Hippocampal formation (tissue), 2 donors: ENCODE results near the gene DIP2A.
"Not testable (repeated sequence)": the region's sequence is repeated elsewhere in the genome, so short reads cannot be mapped to it uniquely, and the experiment has no call there.

Experiments
- DNase-seq, 2 donors: peaks; one replicate each; lab custom pipeline; 2025; lab: John Stamatoyannopoulos, UW

The DIP2A gene

GRCh38 chr21:46452710-46453109 is 6.0 kb upstream of the DIP2A start:
- DNase-seq = no peak

GRCh38 chr21:46454142-46454541 is 4.5 kb upstream of the DIP2A start:
- no peak for DNase-seq

DNA sequence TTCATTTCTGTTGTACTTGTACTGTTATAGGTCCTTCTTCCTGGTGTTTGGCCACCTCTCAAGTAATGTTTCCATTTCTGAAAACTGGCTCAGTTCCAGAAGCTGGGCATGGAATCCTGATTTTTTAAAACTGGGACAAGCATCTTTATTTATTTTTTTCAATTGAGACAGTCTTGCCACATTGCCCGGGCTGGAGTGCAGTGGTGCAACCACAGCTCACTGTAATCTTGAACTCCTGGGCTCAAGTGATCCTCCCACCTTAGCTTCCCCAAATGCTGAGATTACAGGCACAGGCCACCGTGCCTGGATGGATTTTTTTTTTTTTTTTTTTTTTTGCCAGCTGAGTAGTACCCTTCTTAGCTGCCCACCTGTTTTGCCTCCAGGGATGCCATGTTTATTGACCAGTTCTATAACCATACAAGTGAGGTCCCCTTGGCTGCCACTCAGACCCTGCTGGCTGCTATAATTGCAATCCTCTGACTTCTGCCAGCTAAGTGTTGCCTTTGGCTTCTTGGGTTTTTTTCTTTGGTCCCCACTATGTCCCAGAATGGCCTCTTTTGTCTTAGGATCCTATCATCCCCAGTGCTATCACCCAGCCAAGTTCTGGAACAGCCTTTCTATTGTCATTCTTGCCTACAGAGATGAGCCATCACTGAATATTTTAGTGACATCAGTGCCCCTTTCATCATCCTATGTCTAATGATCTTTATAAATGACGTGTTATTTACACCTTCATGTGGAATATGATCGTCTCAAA is 3.9 kb upstream of the DIP2A start:
- DNase-seq = peak; percentile 61 to 82

DNA sequence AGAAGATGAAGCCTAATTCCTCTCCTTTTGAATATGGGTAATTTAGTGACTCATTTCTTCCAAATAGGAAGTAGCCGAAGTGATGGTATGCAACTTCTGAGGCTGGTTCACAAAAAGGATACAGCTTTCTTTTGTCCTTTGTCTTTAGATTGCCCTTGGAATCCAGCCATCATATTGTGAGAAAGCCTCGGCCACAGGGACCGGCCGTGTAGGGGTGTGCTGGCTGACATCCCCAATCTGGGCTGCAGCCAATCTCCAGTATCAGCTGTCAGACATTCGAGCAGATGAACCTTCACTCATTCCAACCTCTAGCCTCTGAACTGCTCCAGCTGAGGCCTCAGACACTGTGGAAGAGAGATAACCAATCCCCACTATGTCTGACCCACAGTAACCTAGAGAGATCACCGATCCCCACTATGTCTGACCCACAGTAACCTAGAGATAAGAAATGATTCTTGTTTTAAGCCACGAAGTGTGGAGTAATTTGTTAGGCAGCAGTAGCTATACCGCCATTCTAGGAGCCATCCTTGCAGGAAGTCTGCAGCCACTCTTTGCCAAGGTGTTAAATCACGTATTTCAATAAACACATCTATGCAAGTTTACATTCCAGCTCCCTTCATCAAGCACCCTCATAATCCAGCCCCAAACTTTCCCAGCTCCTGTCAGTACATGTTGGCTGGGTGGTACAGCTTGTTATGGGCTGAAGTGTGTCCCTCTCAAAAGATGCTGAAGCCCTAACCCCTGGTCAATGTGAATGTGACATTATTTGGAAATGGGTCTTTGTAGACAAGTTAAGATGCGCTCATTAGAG is 2.9 kb upstream of the DIP2A start:
- DNase-seq = peak; percentile 64 to 76

DNA sequence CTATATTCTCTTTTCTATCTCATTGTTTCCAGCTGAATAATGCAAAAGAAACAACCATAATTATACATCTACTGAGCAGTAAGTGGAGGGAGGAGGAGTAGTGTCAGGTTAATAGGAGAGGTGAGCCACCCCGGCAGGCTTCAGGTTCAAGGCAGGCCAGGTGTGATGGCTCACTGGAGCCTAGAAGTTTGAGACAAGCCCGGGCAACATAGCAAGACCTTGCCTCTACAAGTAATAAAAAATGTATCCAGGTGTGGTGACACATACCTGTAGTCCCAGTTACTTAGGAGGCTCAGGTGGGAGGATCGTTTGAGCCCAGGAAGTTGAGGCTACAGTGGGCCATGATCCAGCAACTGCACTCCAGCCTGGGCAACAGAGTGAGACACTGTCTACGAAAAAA is 1.9 kb upstream of the DIP2A start:
- DNase-seq = no peak

DNA sequence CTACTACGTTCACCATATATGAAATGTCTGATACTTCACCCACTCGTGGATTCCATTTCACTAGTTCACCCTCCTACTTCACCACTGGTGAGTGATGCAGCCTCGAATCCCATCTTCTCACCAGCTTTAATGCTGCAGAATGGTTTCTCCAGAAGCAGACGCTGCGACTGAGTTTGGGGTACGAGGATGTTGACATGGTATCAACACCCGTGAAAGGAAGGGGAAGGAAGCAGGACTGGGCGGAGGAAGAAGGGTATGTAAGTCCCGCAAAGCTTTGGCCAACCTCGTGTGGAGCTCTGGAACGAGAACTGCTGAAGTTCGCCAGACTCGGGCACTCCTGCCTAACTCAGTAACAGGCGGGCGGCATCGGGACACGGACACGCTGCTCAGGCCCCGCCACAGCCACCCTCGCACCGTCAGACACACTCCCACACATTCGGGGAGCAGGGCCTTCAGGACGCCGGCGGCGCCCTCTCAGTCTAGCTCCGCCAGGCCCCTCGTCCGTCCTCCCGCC is 833 bp upstream of the DIP2A start:
- peak in 1 of 2 donors; percentile 60 for DNase-seq

DNA sequence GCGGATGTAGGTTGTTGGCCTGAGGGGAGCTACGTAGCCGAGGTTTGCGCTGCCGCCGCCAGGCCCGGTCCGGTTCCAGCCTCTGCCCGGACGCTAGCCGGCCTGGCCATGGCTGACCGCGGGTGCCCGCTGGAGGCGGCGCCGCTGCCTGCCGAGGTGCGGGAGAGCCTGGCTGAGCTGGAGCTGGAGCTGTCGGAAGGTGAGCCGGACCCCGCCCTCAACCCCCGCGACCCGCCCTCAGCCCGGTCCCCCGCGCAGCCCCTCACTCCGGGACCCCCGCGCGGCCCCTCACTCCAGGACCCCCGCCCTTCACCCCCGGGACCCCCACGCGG is 299 bp downstream of the DIP2A start:
- no peak for DNase-seq

- DNase-seq = peak; percentile 4 to 20
These were observed 843 bp downstream of the DIP2A start for GRCh38 chr21:46459356-46460112.

DNA sequence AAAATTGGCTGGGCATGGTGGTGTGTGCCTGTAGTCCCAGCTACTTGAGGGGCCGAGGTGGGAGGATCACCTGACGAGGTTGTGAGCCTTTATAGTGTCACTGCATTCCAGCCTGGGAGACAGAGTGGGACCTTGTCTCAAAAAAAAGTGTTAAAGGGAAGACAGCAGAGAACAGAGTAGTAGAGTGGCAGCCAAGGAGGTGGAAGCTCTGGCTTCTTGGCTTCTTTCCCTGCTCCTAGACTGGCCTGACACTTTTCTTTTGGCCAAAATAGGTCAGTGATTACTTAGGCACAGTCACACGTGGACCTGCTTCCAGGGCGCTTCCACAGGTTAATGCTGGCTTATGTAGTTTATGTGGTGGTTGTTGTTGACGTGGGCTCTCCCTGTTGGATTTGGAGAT is 3.2 kb downstream of the DIP2A start:
- no peak for DNase-seq

DNA sequence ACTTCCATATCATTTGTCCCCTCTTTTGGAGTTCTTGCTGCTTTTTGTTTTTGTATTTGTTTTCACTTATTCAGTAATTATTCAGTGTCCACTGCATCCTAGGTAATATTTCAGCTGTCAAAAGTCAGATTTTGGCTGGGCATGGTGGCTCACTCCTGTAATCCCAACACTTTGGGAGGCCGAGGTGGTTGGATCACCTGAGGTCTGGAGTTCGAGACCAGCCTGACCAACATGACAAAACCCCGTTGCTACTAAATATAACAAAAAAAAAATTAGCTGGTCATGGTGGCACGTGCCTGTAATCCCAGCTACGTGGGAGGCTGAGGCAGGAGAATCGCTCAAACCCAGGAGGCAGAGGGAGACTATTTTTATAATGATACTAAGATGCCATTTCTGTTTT is 6.5 kb downstream of the DIP2A start:
- DNase-seq = not testable (repeated sequence)

DNA sequence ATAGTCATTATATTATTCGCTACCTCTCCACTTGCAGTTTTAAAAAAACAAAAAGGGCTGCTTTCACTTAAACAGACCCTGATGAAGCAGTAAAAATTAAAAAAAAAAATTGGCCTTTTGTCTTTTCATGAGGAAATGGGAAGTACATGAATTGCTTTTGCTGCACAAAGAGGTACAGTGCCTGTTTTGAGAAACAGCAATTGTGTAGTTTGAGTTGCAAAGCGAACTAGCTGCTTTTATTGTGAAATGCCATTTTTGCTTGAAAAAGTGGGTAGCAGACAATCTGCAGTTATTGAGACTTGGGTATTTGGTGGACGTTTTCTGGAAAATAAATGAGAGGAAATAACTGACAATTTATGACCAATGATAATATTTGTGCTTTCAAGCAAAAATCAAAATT is 7.0 kb downstream of the DIP2A start:
- DNase-seq = no peak

GRCh38 chr21:46468108-46468774 is 9.6 kb downstream of the DIP2A start:
- DNase-seq = no peak

GRCh38 chr21:46469275-46469674 is 10.6 kb downstream of the DIP2A start:
- no peak for DNase-seq

DNA sequence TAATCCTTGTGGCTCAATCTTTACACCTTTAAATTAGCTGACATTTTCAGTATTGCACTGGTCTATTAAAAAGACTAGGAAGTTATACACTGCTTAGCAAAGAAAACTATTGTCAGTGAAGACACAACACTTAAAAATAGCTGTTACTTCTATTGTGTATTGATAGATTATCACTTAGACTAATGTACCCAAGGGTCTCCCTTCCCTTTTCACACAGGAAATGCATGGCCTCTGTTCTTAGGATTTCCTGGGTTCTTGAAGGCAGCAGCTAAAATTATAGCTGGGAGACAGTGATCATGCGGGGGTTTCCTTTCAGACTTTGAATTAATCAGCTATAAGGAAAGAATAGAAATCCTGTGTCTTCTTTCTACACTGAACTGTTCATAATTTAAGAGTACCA is 12.8 kb downstream of the DIP2A start:
- no peak for DNase-seq

DNA sequence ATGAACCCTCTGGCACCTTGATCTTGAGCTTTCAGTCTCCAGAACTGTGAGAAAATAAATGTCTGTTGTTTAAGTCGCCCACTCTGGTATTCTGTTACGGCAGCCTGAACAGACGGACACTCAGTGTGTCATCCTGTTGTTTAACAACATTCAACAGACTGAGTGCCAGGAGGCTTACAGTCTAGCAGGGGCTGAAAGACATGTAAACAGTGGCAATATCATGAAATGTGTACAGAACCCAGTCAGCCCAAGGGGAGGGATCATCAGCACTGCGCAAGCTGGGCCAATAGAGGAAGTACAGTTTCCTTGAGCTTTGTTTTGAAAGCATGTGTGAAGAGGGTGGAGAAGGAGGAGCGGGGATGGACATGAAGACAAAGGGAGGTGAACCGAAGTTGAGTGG is 13.6 kb downstream of the DIP2A start:
- no peak for DNase-seq

DNA sequence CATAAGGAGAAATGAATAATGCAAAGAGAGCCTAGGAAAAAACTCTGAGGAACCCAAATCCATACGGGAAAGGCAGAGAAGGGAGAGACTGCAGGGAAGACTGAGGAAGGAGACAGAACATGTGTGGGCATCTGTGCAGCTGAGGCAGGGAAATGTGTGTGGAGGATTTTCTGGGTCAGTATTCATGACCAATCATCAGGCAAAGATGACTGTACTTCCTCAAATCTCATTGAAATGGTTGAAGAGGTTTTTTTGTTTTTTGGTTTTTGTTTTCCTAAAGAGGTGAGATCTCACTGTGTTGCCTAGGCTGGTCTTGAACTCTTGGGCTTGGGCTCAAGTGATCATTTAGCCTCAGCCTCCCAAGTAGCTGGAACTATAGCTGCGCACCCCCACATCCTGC is 15.7 kb downstream of the DIP2A start:
- DNase-seq = no peak

- DNase-seq = no peak
These were observed 16.6 kb downstream of the DIP2A start for GRCh38 chr21:46475296-46475695.

DNA sequence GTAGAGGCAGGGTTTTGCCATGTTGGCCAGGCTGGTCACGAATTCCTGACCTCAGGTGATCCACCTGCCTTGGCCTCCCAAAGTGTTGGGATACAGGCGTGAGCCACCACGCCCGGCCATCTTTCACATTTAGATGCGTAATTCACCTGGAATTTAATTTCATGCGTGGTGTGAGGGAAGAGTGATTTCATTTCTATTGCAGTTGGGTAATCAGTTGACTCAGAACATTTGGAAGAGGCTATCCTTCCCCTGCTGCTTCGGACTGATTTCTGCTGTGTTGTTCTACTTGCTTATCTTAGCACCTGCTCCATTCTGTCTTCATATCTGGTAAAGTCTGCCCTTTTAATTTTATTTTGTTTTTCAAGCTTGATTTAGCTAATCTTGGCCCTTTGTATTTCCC is 19.1 kb downstream of the DIP2A start:
- no peak for DNase-seq

- no peak for DNase-seq
These were observed 20.2 kb downstream of the DIP2A start for GRCh38 chr21:46478910-46479309.

DNA sequence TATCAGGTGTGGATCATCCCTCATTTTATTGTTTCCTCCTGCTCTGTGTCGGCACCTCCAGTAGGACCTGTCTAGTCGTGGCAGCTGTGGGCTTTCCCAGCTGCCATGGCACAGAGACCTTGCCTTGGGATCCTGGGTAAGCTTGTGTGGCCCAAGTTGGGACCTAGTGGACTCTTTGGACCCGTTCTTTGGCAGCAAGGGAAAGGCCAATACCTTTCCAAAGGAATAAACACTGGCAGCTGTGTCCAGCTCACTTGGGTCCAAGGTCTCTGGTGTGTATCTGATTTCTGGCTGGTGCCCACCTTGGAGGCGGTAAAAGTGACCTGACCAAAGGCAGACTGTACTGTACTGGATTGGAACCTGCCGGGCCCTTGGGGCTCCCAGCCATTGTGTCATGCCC is 21.8 kb downstream of the DIP2A start:
- DNase-seq = no peak

DNA sequence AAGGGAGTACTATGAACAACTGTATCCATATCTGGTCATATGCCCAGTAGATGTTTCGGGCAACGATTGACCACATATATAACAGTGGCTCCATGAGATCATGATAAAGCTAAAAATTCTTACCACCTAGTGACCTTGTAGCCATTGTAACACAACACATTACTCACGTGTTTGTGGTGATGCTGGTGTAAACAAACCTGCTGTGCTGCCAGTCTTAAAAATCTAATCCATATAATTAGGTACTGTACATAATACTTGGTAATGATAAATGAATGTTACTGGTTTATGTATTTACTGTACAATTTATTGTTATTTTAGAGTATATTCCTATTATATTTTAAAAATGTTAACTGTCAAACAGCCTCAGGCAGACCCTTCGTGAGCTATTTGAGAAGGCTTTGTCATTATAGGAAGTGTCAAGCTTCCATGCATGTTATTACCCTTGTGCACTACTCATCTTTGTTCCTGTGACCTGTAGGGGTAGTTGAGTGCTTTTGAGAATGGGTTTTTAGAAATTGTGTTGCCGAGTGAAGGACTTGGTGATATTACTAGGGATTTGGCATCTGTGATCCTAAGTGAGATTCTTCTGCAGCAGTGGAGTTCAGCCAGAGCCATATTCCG is 23.6 kb downstream of the DIP2A start:
- DNase-seq = no peak

- DNase-seq = no peak
These were observed 24.1 kb downstream of the DIP2A start for GRCh38 chr21:46482846-46483231.
